HG03565 (cell line): ENCODE data around the gene OGFRL1.

Experiments
- ATAC-seq: cut with Tn5 transposase; IDR thresholded peaks from one replicate; pipeline ENCODE4 v1.9.1; 2021; ENCODE audit warnings: mild to moderate bottlenecking, moderate library complexity; ENCODE audit not compliant: unreplicated experiment

The OGFRL1 gene

GRCh38 chr6:71284785-71285184 lies 3.8 kb upstream of the OGFRL1 start:
- ATAC-seq, result no peak

GRCh38 chr6:71287038-71287437 lies 1.6 kb upstream of the OGFRL1 start:
- ATAC-seq, result no peak

- ATAC-seq, result no peak
Measured at GRCh38 chr6:71287926-71288227, 734 bp upstream of the OGFRL1 start.

GRCh38 chr6:71289039-71289801 lies 609 bp downstream of the OGFRL1 start:
- peak; percentile 21 for ATAC-seq

- no peak for ATAC-seq
Measured at GRCh38 chr6:71289802-71290175, 1.2 kb downstream of the OGFRL1 start.

GRCh38 chr6:71290611-71291010 lies 2.0 kb downstream of the OGFRL1 start:
- no peak for ATAC-seq

GRCh38 chr6:71292001-71292400 lies 3.4 kb downstream of the OGFRL1 start:
- ATAC-seq, result no peak

GRCh38 chr6:71294121-71294523 lies 5.5 kb downstream of the OGFRL1 start:
- ATAC-seq, result no peak

GRCh38 chr6:71298459-71298858 lies 9.8 kb downstream of the OGFRL1 start:
- no peak for ATAC-seq

GRCh38 chr6:71299541-71300470 lies 11.2 kb downstream of the OGFRL1 start:
- no peak for ATAC-seq

- no peak for ATAC-seq
Measured at GRCh38 chr6:71300561-71301168, 12.1 kb downstream of the OGFRL1 start.

- no peak for ATAC-seq
Measured at GRCh38 chr6:71301546-71301945, 12.9 kb downstream of the OGFRL1 start.

GRCh38 chr6:71309656-71310055 lies 21.0 kb downstream of the OGFRL1 start:
- no peak for ATAC-seq

GRCh38 chr6:71310261-71310660 lies 21.6 kb downstream of the OGFRL1 start:
- no peak for ATAC-seq

- no peak for ATAC-seq
Measured at GRCh38 chr6:71312089-71312488, 23.5 kb downstream of the OGFRL1 start.

- no peak for ATAC-seq
Measured at GRCh38 chr6:71317441-71317840, 28.8 kb downstream of the OGFRL1 start.

- no peak for ATAC-seq
Measured at GRCh38 chr6:71320041-71320440, 31.4 kb downstream of the OGFRL1 start.

GRCh38 chr6:71321314-71321713 lies 32.7 kb downstream of the OGFRL1 start:
- no peak for ATAC-seq

- no peak for ATAC-seq
Measured at GRCh38 chr6:71324194-71324785, 35.7 kb downstream of the OGFRL1 start.

- no peak for ATAC-seq
Measured at GRCh38 chr6:71326611-71327010, 38.0 kb downstream of the OGFRL1 start.

- ATAC-seq, result no peak
Measured at GRCh38 chr6:71330501-71330900, 41.9 kb downstream of the OGFRL1 start.
